NCI-H226 (cell line): ENCODE data around the gene HES5.

Experiments used
- DNase-seq: peaks from one replicate; pipeline ENCODE4 v3.0.0-alpha.2; 2015

HES5 gene

DNA sequence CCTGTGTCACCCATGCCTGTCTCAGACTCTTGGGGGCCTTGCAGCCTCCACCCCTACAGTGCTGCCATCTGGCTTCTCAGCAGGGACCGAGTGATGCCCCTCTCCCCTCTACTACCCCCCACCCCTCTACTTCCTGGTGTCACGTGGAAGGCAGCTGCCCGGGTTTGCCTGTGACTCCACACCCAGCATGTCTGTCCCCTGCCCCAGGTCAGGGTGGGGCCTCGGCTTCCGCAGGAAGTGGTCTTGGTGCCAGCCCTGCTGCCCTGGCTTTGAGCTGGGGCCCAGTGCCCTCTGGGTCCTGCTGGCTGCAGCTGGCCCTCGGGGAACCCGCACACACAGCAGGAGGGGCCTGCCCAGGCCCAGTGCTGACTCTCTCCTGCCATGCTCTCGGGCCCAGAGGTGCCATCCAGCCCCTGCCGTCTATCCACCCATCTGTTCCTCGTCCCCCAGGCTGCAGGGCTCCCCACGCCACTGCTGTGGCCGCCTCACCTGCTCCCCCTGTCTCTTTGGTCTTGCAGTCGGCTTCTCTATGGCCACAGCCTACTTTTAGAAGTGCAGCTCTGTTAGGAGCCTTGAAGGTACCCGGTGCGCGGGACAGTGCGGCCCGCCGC lies 30.0 kb downstream of the HES5 start:
- DNase-seq: no peak

DNA sequence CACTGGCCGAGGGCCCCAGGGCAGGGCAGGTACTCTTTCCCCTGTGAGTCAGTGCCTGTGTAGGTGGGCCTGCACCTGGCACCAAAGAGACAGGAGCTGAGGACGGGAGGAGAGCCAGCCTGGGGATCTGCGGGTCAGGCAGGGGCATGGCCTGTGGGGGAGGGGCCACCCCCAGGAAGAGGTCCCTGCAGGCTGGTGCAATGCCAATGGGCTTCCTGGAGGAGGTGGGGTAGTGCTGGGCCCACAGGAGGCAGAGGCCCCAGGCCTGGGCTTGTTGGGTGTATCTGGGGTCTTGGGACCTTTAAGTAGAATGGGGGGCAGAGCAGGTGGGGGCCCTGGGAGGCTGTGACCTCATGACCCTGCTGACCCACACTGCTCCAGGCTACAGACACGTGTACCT lies 30.8 kb downstream of the HES5 start:
- DNase-seq: no peak

DNA sequence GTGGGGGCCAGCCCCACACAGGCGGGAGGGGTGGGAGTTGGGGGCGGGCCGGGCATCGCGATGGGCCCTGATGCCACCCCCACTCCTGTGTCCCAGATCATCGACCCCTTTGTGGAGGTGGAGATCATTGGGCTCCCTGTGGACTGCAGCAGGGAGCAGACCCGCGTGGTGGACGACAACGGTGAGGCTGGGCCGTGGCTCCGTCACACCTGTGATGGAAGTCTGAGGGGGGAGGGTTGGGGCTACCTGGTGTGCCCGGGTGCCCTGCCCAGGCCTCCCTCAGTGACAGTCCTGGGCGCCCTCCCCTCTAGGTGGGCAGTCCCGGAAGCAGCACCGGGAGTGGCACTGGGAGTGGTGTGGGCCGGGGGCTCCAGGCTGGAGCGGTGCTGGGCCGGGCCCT lies 31.4 kb downstream of the HES5 start:
- DNase-seq: no peak

DNA sequence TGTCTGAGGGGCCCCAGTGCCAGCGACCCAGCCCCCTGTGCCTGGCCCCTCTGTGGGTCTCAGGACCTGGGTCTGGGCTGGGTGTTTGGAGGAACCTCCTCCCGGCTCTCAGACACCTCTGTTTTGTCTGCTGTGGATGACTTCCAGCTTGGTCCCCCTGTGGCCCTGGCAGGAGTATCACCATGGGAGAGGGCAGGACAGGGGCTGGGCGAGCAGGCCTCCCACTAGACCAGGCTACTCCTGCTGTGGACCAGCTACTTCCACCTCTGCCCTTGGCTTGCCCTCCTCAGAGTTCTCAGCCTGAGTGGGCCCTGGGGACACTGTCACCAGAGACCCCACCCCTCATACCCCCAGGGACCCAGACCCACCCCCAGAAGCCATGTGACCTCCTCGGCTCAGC lies 32.2 kb downstream of the HES5 start:
- no peak for DNase-seq

DNA sequence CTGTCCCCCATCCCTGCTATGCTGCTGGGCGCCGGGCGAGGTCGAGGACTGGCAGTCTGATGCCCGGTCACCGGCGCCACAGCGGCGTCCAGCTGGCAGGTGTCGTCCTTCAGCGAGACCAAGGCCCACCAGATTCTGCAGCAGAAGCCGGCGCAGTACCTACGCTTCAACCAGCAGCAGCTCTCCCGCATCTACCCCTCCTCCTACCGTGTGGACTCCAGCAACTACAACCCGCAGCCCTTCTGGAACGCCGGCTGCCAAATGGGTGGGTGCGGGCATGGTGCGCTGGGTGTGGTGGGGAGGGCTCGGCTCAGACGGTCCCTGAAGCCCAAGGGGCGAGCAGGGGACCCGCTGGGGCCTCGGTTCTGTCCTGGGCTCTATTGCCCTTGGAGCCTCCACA lies 33.3 kb downstream of the HES5 start:
- DNase-seq: no peak

DNA sequence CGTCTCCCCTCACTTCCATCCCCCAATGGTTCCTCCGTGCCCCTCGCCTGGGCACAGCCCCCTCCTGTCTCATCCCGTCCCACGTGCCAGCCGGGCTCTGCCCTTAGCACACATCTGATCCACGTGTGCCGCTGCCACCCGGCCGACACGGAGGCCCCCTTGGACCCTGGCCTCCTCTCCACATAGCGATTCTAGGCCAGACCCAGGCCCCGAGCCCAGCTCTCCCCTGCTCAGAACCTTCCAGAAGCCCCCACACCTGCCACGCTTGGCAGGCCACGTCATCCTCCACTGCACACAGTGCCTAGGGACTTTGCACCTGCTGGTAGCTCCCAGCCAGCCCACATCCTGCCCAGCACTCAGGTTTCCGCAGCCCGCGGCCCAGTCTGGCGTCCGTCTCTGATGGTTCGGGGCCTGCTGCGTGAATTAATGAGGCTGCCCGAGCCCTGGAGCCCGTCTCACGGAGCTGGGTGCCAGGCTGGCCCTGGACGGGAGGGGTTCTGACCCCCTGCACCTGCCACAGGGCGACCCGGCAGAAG lies 33.9 kb downstream of the HES5 start:
- DNase-seq: no peak

DNA sequence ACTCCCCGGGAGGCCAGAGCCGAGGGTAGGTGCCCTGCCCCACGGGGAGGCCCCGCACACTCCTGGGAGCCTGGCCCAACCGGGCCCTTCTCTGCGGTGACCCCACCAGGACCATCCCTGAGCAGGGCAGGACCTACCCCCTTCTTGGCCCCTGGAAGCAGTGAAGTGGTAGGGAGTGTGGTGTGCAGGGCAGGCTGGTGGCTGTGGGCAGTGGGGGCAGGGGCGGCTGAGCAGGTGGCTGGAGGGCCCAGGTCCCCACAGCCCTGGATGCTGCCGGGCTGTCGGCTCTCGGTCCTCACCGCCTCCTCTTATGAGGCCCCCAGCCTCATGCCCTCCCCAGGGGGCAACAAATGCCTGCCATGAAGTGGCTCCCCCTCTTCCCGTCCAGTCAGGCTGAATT lies 34.5 kb downstream of the HES5 start:
- no peak for DNase-seq

DNA sequence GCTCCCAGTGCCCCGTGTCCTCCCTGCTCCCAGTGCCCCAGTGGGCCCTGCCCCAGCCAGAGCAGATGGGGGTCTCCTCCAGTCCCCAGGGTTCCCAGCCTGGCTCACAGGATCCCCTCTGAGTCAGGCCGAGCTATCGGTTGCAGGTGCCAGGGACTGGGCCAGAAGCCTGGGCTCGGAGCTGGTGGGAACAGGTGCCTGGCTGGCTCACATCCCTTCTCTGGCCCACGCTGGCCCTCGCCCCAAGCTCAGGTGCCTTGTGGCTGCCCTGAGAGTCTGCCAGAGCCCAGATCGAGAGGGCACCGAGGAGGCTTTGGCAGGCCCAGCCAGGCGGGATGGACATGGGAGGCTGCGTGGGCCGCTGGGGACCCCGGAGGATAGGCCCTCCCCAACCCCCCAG lies 35.0 kb downstream of the HES5 start:
- DNase-seq: no peak

DNA sequence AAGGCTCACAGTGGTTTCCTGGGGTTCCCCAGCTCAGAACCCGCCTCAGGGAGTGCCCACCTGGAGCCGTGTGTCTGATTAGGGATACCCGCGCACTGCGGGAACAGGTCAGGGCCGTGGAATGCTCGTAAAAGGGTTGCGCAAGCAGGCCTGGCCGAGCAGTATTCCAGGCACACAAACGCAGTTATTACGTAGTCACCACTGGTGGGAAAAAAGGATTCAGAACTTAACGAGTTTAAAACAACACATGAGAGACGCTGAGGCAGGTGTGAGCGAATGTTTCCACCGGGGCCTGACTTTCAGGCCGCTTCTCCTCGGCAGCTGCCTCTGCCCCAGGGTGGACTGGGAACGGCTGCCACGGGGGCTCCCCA lies 35.8 kb downstream of the HES5 start:
- DNase-seq: peak; percentile 83

DNA sequence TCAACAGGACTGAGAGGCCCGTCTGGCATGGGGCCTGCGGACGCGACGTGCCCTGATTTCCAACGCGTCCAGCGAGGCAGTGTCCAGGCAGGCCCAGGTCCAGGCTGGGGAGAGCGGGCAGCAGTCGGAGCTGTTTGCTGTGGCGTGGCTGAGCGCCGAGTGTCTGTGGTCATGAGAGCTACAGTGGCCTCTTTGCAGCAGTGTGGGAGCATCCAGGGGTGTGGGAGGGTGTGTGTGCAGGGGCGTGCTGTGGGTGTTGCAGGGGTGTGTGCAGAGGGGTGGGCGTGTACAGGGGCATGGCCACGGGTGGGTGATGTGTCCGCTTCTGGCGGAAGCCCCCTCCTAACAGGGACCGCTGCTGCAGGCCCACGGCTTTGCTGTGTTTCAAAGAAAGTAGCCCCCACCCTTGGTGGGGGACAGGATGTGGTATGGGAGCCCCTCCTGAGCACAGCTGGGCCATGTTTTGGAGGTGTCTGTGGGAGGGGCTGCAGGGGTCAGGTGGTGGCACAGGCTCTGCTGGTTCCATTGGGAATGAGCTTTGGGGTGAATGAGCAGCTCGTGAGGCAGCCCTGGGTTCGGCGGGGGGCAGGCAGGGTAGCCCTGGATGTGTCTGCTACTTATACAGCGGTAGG lies 36.3 kb downstream of the HES5 start:
- no peak for DNase-seq

DNA sequence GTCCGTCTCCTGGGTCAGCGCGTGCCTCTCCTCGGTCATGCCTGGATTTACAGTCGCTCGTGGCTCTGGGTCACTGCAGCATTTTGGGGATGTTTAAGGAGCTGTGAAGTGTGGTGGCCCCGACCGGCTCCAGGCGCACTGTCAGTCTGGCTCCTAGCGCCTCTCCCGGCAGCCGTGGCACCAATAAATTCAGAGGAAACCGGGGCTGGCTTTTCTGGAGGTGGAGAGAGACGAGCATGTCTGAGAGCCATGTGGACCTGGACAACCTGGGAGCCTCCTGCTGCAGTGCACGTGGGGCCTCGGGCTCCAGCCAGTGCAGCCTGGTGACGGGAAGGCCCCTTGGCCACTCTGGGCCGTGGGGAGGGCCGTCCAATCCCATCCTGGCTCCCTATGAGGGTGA lies 36.8 kb downstream of the HES5 start:
- DNase-seq: no peak

DNA sequence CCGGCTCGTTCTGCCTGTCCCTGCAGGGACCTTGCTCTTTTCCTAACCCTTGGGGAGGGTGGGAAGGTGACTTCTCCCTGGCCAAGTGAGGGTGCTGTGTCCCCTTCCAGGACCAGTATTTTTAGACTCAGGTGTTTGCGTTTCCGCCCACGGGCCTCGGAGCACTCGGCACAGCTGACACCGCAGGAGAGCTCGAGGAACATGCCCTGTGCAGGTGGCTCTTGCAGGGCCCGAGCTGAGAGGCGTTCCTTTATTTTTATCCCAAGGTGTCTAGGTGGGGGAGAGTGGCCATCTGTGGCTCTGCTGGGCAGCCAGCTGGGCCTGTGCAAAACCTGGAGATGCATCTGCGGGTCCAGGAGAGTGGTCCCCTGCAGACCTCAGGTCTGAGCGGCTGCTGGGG lies 38.0 kb downstream of the HES5 start:
- no peak for DNase-seq

DNA sequence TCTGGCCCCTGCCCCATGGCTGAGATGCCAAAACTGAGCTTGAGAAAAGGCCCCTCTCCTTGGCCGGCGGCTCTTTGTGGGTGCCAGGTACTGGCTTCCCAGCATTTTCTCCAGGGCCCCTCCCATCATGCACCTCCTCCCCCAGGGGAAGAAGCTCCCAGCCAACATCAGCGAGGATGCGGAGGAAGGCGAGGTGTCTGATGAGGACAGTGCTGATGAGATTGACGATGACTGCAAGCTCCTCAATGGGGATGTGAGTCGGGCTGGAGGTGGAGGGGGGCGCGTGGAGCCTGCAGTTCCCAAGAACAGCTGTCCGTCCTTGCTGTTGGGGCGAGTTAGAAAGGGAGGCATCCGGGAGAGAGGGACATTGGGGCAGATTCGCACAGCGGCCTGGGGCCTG lies 40.4 kb downstream of the HES5 start:
- no peak for DNase-seq

DNA sequence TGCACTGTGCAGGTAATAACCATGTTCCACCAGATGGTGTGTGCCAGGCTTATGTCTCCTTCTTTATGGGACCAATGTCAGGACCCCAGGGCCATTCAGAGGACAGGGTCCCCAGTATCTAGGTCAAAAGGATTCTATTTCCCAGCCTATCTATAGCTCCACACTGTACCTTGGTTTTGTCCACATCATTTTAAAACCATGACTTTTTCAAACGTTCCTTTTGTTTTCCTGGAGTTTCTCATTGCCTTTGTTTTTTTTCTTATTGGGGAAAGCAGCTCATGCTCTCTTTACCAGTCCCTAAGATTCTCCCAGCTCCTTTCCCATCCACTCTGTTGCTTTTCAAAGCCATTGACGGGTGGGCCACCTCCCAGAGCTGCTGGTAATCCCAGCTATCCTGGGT lies 41.4 kb downstream of the HES5 start:
- no peak for DNase-seq

DNA sequence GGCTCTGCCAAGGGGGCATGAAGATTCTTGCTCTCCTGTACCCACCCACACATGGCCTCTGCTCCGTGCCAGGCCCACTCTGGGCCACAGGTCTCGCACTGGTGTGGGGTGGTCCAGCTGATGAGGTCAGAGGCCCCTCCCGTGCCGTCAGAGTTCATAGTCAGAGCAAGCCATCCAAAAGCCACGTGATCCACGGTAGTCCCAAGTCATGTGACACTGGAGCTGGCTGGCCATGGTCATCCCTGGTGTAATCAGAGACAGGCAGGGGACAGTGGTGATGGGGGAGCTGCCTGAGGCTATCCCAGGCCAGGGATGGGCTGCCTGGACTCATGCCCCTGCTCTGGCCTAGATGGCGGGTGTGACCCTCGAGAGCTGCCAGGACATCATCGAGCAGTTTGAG lies 43.5 kb downstream of the HES5 start:
- DNase-seq: no peak

DNA sequence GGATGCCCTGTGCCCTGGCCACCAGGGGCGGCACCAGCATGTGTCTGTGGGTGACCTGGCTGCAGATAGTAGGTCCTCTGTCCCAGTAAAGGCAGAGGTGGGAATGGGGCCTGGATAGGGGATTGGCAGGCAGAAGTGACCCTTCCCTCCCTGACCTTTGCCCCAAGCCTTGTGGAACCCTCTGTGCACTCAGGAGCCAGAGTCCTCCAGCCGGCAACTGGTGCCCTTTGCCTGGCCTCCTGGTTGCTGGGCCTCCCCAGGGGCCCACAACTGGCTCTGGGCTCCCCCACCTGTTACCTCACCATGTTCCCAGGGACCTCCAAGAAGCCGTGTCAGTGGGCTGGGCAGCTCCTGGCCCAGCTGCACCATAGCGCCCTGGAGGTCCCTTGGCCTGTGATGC lies 44.0 kb downstream of the HES5 start:
- no peak for DNase-seq

DNA sequence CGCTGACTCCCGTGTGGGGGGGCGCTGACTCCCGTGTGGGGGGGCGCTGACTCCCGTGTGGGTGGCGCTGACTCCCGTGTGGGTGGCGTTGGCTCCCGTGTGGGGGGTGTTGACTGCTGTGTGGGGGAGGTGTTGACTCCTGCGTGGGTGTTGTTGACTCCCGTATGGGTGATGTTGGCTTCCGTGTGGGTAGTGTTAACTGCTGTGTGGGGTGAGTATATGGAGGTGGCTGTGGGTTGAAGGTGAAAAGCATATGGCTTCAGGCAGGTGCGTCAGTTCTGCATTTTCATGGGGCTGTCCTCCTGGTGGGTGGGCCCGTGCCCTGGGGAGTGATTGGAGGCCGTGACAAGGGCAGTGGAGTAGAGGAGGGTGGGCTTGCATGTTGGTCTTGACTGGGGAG lies 46.1 kb downstream of the HES5 start:
- DNase-seq: no peak

DNA sequence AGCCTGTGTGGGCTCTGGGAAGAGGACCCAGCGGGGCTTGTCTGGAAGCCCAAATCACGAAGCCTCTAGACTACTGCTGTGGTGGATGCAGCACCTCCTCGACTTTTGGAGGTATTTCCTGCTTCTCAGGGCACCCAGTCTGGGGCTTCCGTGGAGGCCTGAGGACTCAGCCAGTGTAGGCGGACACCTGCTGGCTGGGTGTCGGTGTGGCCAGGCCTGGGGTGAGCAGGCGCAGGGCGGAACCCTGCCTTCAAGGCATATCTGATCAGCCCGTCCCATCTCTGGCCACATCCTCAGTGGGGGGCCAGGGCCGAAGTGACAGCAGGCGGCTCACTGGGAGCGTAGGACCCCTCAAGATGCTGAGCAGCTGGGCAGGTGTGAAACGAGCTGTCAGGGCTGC lies 47.0 kb downstream of the HES5 start:
- DNase-seq: no peak

DNA sequence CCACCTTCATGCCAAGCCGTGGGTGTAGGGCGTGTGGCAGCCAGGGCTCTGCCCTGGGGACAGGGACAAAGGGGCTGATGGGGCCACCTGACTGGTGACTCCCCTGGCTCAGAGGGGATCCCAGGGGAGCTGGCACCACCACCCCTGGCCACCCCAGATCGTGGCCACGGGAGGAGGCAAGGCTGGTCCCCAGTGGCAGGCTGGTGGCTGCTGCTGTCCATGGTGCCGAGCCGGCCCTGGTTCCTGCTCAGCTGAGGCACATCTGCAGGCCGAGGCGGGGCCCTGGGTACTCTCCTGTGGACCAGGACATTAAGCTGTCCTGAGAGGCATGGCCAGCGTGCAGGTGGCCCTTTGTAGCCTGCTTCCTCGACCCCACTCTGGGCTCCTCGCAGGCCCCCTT lies 47.5 kb downstream of the HES5 start:
- DNase-seq: no peak

DNA sequence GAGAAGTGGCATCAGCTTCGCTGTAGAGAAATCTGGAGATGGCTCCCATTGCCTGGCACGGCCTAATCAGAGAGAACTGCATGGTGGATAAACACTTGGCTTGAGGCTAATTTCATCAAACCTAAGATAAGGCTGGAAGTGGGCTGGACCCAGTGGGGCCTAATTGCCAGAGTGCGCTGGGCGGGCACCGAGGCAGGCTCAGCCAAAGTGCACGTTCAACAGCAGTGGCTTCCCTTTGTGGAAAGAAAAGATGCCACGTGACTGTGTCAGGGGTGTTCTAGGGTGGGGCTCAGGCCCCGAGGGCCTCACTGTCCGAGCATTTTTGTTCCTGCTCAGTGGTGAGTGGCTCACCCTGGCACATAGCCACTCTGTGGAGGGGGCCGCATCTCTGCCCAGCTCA lies 48.2 kb downstream of the HES5 start:
- DNase-seq: no peak

DNA sequence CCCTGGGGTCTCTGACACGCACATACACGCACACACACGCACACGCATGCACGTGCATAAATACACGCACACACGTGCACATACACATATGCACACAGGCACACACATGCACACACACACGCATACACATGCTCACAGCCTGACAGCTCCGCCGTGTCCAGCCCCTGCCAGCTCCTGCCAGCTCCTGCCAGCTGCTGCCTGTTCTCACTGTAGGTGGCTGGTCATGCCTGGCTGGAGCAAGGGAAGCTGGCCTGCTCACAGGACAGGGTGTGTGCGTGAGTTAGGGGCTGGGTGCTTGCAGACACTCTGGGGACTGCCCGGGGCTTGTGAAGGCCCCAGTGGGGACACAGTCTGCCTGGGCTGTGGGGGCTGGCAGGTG lies 49.1 kb downstream of the HES5 start:
- DNase-seq: no peak

DNA sequence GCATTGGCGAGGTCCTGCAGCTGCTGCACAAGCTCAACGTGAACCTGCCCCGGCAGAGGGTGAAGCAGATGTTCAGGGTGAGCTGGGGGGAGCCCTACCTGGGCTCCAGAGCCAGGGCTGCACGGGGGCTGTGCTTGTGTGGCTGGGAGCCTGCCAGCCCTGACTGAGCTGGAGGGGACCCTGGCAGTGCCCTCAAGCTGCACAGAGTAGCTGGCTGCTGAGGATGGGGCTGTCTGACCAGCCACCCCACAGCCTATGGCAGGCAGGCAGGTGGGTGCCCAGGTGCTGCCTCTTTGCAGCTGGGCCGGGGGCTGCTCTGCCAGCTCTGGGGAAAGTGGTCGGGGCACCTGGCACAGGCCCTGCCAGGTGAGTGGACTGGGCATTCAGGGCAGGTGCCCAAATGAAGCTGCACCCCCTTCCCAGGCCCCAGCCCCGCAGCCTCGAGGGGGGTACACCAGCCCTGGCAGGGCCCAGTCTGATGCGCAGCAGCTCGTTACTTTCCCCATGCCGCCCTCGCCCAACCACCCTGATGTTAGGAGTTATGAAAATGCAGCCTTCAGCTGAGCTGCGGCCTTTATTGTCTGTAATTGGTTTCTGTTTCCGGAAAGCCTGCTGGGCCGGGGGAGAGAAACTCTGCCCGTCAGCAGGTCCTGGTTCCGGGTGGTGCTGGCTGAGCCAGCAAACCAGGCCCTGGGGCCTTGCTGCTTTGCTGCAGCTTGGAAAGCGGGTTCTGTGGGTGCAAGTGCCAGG lies 49.7 kb downstream of the HES5 start:
- DNase-seq: no peak

DNA sequence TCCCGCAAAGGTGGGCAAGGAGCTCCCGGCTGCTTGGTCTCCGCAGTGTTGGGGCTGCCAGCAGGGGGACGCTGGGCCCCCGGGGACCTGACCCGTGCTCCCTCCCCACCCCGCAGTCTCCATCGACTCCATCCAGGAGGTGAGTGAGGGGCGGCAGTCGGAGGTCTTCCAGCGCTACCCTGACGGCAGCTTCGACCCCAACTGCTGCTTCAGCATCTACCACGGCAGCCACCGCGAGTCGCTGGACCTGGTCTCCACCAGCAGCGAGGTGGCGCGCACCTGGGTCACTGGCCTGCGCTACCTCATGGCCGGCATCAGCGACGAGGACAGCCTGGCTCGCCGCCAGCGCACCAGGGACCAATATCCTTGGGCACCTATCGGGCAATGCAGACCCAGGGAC lies 50.4 kb downstream of the HES5 start:
- DNase-seq: no peak

DNA sequence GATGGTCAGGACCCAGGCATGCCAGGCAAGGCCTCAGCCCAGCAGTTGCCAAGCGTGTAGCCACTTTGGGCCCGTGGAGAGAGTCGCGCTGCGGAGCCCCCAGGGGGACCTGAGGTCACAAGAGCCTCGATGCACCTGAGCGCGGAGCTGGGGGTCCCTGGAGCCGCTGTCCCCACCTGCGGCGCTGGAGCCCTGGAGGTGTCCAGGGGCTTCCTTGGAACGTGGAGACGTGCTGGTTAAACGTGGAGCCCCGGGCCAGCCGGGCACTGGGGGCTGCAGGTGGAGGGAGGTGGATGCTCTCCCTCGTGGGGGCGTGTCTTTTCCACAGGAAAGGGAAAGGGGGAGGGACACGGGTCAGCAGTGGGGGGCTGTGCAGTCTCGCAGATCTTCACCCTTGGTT lies 50.9 kb downstream of the HES5 start:
- no peak for DNase-seq
